ENCODE results near the gene KCNIP3. TPM values are rescaled to one million over a fixed set of nuclear protein-coding genes. Genes with fewer than 3 reads are reported as not detected.

Gene KCNIP3
- total and polyA plus RNA-seq, 8 donors = 3.2 to 12.6 (median 7.7) TPM

GRCh38 chr2:95359501-95359930, 62.4 kb downstream of the KCNIP3 start:
- peak in 2 of 4 donors; percentile 14 to 57 for DNase-seq
- no peak for ATAC-seq
- intact Hi-C loops (cut with DNase I) = no loop called here
- no peaks in the 10 kb centered on the region for H3K4me1 ChIP-seq
- peaks cover 0 to 4% of the 10 kb centered on the region in 2 donors for H3K27me3 ChIP-seq
- TF ChIP-seq CTCF (IDR thresholded peaks at IDR 0.05) = no peak
- no peaks in the 10 kb centered on the region for H3K9me3 ChIP-seq
- H3K4me3 ChIP-seq = no peak overlapping the region
- no peak overlapping the region for H3K27ac ChIP-seq
- no peaks in the 10 kb centered on the region for H3K36me3 ChIP-seq

GRCh38 chr2:95361216-95361980, 64.3 kb downstream of the KCNIP3 start:
- peaks cover 0 to 15% of the 10 kb centered on the region in 2 donors for H3K27me3 ChIP-seq
- no peak for TF ChIP-seq CTCF (IDR thresholded peaks at IDR 0.05)
- no peak overlapping the region for H3K4me3 ChIP-seq
- H3K27ac ChIP-seq = no peak overlapping the region
- intact Hi-C loops (cut with DNase I) = no loop called here
- no peaks in the 10 kb centered on the region for H3K9me3 ChIP-seq
- no peaks in the 10 kb centered on the region for H3K4me1 ChIP-seq
- ATAC-seq (no peak), DNase-seq (peak in 2 of 4 donors; percentile 19 to 20)
- H3K36me3 ChIP-seq = no peaks in the 10 kb centered on the region

- no peak overlapping the region for H3K4me3 ChIP-seq
- intact Hi-C loops (cut with DNase I) = no loop called here
- H3K27ac ChIP-seq = no peak overlapping the region
- TF ChIP-seq CTCF (IDR thresholded peaks at IDR 0.05) = no peak
- no peaks in the 10 kb centered on the region for H3K36me3 ChIP-seq
- H3K9me3 ChIP-seq = no peaks in the 10 kb centered on the region
- ATAC-seq = no peak
- H3K27me3 ChIP-seq = peaks cover 0 to 17% of the 10 kb centered on the region in 2 donors
- DNase-seq = peak in 2 of 4 donors; percentile 7 to 30
- no peaks in the 10 kb centered on the region for H3K4me1 ChIP-seq
These were observed 65.3 kb downstream of the KCNIP3 start for GRCh38 chr2:95362486-95362885.

DNA sequence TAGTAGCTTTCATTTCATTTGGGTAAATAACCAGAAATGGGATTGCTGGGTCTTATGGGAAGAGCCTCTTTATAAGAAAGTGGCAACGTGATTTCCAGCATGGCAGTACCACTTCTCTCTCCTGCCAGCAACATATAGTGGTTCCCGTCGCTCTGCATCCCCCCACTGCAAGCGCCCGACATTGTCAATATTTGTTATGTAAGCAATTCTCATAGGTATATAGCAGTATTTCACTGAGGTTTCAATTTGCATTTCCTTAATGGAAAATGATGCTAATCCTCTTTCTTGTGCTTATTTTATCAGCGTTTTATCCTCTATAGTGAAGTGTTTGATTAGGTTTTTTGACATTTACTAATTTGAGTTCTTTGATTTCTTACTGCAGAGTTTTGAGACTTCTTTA, 69.4 kb downstream of the KCNIP3 start:
- Histone ChIP-seq H3K27ac (no peak overlapping the region), H3K36me3 (no peaks in the 10 kb centered on the region), H3K9me3 (peaks cover 0 to 3% of the 10 kb centered on the region in 2 donors), H3K4me3 (no peak overlapping the region), H3K4me1 (no peaks in the 10 kb centered on the region), H3K27me3 (peaks cover 0 to 13% of the 10 kb centered on the region in 2 donors)
- ATAC-seq (no peak), DNase-seq (peak in 1 of 4 donors; percentile 21)
- intact Hi-C loops (cut with DNase I) = no loop called here
- TF ChIP-seq CTCF (IDR thresholded peaks at IDR 0.05) = no peak

DNA sequence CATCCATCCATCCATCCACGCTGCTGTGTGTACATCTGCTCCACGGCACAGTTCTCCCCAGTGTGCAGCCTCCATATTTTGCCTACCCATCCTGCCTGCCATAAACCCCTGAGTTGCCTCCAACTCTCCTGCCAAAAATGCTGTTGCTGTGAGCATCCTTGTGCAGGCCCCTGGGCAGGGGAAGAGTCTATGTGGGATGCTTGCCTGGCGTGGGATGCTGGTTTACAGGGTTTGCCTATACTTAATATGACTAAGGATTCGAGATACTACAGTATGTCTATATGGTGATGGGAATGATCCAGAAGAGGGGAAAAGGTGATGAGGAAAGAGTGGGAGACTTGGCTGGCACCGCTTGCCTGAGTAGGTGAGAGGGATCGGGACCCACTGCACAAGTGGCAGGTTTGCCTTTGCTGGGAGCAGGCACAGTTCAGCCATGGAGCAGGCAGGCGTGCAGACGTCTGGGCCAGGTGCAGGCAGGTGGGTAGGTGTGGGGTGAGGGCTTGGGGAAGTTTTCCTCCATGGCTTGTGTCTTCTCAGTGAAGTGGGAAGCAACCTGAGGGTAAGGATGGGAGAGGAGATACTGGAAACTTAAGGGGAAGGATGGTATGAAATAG, 75.2 kb downstream of the KCNIP3 start:
- no peak overlapping the region for H3K27ac ChIP-seq
- H3K4me3 ChIP-seq = no peak overlapping the region
- no peak for ATAC-seq
- peaks cover 0 to 3% of the 10 kb centered on the region in 2 donors for H3K9me3 ChIP-seq
- no peaks in the 10 kb centered on the region for H3K4me1 ChIP-seq
- peaks cover 0 to 32% of the 10 kb centered on the region in 2 donors for H3K27me3 ChIP-seq
- intact Hi-C loops (cut with DNase I) = no loop called here
- no peak for TF ChIP-seq CTCF (IDR thresholded peaks at IDR 0.05)
- peak in 2 of 4 donors; percentile 12 to 47 for DNase-seq
- no peaks in the 10 kb centered on the region for H3K36me3 ChIP-seq

All from left lung (tissue), 10 donors.